Ramos (cell line): Measurements from ENCODE around the gene ETS2.

ENCODE experiments used
- in situ Hi-C: fragments of 300-500 bp; cut with MboI; formaldehyde crosslinking; loops from one replicate; pipeline ENCODE4 v1.14.3; 2022; ENCODE audit warnings: low sequenced_read_pairs; ENCODE audit not compliant: unreplicated experiment

ETS2 gene

GRCh38 chr21:38777015-38777414, 28.7 kb upstream of the ETS2 start:
- in situ Hi-C loops = no loop called here

DNA sequence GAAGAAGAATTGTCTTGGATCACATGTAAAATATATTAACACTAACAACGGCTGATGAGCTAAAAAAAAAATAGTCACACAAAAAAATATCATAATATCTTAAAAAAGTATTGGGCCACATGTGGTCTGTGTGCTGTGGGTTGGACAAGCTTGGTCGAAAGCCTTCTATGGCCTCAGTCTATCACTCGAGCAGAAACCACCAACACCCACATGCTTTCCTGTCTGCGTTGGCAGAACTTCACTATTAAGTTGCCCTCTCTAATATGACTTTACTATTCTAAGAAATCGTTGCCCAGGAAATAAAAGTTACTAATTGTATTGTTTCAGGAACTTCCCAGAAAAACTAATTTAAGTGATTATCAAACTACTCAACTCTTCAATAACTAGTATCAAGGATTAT, 28.2 kb upstream of the ETS2 start:
- in situ Hi-C loops = no loop called here

DNA sequence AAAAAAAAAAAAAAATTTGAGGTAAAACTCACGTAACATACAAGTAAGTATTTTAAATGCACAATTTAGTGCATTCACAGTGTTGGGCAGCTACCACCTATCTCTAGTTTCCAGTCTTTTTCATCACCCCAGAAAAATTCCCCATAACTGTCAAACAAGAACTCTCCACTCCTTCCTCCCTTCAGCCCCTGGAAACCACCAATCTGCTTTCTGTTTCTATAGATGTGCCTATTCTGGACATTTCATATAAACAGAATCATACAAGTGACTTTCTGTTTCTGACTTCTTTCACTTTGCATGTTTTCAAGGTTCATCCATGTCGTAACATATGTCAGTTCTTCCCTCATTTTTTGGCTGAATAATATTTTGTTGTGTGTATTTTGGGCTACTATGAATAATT, 24.9 kb upstream of the ETS2 start:
- in situ Hi-C loops = no loop called here

DNA sequence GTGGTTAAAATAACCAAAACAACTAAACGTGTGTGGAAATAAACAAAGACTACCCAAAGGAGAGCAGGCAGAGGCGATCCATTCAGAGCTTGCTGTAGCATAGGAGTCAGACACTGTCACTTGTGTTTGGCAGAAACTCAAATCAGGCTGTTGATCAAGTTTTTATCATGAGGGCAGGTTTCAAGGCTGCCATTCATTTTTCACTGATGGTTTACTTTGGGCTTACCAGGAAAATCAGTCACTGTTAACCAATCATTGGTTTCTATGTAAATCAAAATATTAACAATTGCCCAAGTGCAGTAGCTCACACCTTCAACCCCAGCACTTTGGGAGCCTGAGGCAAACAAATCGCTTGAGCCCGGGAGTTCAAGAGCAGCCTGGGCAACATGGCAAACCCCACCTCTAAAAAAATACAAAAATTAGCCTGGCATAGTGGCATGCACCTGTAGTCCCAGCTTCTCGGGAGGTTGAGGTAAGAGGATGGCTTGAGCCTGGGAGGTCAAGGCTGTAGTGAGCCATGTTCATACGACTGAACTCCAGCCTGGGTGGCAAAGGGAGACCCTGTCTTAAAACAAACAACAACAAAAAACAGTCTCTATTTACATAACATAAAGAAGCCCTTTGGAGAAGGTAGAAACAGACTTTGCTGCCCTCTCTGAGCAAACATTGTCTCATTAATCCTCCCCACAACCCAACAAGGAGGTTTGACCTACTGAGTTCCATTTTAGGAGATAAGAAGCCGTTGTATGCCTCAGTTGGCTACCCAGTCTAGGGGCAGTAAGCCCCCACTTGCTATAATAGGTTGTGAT, 21.1 kb upstream of the ETS2 start:
- in situ Hi-C loops = no loop called here

GRCh38 chr21:38785483-38785882, 20.2 kb upstream of the ETS2 start:
- in situ Hi-C loops = no loop called here

GRCh38 chr21:38787016-38787415, 18.7 kb upstream of the ETS2 start:
- in situ Hi-C loops = no loop called here

- in situ Hi-C loops = no loop called here
Measured at GRCh38 chr21:38787461-38788274, 18.1 kb upstream of the ETS2 start.

DNA sequence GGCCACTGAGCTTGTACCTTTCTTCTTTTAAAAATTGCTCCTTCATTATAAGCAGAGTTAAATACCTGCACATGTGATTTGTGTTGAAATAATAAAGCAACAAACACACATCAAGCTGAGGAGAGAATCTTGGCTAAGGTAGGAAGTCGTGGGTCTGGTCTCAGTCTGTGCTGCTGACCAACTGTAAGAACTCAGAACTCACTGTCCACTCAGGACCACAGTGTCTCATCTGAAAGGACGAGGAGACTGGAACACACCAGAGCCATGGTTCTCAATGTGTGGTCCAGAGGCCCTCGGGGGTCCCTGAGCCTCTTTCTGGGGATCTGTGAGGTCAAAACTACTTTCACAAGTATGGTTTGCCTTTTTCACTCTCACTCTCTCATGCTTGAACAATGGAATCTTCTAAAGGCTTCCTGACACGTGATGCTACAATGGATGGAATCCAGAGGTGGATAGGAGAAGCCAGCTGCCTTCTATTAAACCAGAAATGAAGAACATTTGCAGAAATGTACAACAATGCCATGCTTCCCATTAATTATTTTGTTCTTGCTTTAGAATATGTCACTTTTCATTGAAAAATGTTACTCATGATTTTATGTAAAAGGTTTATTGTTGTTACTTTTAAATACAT, 17.3 kb upstream of the ETS2 start:
- in situ Hi-C loops = no loop called here

DNA sequence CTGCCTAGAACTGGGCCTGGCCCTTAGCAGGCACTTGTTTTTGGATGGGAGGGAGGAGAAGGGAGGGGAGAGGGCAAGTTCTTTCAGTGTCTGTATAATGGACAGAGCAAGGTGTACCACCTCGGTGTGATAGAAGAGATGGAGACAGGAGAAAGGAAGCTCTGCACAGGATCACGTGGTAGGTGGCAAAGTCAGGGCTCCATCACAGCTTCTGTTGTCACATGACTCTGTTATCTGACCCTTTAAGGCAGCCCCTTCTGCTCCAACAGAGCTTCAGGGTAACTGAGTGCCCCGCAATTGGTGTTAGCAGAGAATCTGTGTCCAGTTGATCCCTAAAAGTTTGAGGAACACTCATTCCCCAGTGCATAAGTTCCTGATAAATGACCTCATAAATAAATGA, 16.5 kb upstream of the ETS2 start:
- in situ Hi-C loops = no loop called here

DNA sequence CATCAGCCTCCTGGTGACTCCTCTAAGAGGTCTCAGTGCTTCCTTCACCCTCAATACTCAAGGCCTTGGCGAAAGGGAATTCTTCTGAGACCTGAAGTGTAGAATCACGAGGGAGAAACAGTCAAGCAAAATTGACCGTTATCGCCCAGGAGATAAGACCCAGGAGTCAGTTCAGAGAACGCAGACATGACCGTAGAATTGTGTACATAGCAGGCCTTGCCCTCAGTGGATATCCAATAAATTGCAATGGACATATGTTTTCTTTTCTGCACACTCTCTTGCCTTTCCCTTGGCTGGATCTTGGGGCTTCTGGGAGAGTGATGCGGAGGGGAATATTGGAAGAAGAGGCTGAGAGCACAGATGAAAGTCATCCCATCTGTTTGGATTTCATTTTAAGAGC, 15.7 kb upstream of the ETS2 start:
- in situ Hi-C loops = no loop called here

- in situ Hi-C loops = no loop called here
Measured at GRCh38 chr21:38790961-38791360, 14.8 kb upstream of the ETS2 start.

DNA sequence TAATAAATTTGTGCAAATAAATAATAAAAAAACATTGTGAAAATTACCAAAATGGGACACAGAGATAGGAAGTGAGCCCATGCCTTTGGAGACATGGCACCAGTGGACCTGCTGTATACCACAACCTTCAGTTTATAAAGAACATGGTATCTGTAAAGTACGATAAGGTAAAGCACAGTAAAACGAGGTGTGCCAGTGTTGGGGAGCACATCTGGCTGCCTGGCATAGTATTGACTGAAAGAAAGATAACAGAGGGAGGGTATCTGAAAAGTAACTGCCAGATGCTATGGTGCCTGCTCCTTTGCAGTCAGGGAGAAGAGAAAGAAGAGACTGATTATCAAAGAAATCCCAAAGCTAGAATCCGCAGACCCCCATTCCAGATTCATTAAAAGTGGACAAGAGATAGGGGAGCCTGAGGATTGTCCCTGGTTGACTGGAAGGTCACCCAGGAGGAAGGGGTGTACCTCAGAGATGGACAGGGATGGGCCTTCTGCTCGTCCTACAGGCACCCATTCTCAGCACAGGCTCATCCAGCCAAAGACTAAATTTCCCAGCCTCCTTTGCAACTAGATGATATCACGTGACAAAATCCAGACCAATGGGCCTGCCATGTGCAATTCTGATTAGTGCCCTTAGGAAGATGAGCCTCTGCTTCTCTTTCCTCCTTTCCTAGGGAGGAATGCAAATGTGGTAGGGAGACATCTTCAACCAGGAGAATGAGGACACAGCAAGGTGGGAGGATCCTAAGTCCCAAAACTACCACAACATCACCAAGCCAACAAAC, 12.9 kb upstream of the ETS2 start:
- in situ Hi-C loops = no loop called here

- in situ Hi-C loops = no loop called here
Measured at GRCh38 chr21:38793926-38794713, 11.6 kb upstream of the ETS2 start.

DNA sequence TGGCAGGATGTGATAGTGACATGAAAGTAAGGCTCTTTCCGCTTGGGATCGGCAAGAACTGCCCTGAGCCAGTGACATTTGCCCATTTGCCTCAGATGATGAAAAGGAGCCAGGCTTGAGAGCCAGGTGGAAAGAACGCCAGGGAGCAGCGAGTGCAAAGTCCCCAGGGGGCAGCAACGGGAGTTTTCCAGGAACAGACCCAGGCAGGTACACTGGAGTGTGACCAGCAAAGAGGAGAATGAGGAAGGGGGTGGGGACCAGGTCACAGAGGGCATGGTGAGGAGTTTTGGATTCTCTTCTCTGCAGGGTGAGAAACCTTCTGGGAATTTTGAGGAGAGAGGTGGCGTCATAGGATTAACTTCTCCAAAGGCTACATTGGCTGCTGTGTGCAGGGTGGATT, 10.8 kb upstream of the ETS2 start:
- in situ Hi-C loops = no loop called here

DNA sequence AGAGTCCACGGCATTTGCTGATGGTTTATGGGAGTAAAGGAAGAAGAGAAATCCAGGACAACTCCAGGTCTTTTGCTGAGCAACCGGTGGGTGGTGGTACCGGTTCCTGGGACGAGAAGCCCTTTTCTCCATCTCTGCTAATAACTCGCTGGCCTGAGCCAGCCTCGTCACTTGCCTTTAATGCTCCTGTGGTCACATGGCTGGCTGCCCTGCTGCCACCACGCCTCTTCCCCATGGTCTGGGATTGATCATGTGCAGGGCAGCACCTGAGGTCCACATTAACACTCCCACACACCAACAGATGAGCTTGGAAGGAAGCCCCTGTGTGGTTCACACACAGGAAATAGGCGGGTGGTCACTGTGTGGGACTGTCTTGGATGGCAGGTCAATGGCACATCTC, 10.3 kb upstream of the ETS2 start:
- in situ Hi-C loops = no loop called here

DNA sequence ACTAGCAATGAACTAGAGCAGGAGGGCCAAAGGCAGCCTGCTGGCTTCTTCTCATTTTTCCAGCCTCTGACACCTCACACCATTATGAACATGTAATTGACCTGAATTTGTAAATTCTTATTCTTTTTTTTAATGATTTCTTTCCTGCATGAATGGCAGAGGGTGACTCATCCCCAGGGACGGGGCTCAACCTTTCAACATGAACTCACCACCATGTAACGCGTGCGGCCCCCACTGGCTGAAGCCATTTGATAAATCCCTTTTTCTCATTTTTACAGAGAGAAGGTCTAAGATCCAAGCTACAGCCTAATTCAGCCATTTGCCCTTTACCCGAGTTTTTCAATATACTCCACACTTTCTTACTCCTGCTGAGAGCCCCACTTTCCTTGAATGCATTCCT, 9.3 kb upstream of the ETS2 start:
- in situ Hi-C loops = no loop called here

GRCh38 chr21:38797470-38797869, 8.3 kb upstream of the ETS2 start:
- in situ Hi-C loops = no loop called here

DNA sequence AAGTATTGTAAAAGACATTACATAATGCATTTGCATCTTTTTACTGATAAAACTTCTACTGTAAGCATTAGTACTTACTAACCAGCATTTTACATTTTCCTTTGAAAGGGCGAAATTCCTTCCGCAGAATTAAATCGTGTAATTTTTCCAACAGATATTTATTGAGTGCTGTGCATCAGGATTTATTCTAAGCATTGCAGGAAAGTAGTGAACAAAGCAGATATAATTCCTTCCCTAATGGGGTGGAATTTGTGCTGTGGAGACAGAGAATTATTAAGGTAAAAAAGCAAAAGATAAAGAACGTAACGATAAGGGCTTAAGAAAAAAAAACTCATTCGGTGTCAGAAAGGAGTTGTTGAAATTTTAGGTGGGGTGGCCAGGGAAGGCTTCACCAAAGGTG, 7.6 kb upstream of the ETS2 start:
- in situ Hi-C loops = no loop called here

DNA sequence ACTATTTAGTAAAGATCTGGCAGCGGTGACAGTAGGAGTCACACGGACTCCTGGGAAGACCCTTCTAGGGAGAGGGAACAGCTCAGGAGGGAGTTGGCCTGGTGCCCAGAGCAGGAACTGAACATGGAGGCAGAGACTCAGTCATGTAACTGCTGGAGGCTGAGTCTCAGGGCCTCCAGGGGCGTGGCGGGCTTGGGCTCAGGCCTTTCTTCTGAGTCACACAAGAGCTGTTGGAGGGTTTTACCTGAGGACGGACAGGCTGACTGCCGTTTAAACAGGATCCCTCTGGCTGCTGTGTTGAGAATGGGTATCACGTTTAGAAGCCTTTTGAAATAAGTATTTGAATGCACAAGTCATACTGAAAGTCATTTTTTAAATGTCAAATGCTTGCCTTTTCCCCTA, 7.2 kb upstream of the ETS2 start:
- in situ Hi-C loops = no loop called here
